Central memory CD4-positive, alpha-beta T cell (primary cell): Measurements from ENCODE around the gene DOCK4.

ENCODE experiments used
- DNase-seq: peaks from one replicate; pipeline ENCODE4 v3.0.0; 2022

The DOCK4 gene

GRCh38 chr7:112047421-112047820 is 158.8 kb downstream of the DOCK4 start:
- DNase-seq = no peak

DNA sequence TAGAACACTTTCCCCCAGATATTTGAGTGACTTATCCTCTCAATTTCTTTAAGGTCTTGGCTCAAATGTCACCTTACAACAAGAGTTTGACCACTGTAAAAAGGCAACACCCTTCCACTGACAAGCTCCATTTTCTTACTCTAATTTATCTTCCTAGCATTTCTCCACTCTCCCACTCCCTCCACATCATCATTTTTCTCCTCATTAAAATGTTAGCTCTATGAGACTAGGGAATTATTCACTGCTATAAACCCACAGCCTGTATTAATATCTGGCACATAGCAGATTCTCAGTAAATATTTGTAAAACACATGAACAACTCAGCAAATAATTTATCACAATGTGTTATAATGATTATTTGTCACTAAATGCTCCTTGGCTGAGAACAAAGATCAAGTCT is 161.0 kb downstream of the DOCK4 start:
- DNase-seq = no peak

DNA sequence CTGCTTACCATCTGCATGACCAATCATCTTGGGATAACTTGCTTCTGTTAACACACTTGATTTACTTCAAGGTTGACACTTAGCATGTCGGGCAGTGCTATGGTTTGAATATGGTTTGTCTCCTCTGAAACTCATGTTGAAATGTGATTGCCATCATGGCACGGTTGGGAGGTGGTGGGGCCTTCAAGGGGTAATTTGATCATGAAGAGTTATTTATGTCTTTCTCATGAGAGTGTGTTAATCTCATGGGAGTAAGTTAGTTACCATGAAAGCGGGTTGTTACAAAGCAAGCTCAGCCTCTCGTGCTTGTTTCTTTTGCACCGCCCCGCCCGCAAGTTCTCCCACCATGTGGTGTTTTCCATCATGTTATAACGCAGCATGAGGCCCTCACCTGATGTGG is 163.6 kb downstream of the DOCK4 start:
- DNase-seq = no peak

DNA sequence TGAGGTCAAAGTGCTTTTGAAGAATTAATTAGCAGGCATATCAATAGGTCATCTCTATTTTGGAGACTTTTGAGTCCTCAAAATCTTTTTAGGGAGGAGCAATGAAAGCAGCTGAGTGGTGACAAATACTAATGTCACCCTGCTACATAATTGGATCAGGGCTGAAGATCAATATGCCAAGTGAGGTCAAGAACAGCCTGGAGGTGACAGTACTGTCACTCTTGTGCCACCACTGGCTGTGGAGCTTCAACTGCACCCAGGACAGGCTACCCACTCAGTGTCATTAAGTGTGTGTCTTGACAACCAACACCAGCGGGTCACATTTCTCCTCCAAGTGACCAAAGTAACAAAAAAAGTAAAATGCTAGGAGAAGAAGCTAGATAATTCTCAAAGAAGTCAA is 167.8 kb downstream of the DOCK4 start:
- no peak for DNase-seq

- DNase-seq = no peak
Observed at GRCh38 chr7:112036071-112036470, 170.1 kb downstream of the DOCK4 start.

- no peak for DNase-seq
Observed at GRCh38 chr7:112031689-112032088, 174.5 kb downstream of the DOCK4 start.

DNA sequence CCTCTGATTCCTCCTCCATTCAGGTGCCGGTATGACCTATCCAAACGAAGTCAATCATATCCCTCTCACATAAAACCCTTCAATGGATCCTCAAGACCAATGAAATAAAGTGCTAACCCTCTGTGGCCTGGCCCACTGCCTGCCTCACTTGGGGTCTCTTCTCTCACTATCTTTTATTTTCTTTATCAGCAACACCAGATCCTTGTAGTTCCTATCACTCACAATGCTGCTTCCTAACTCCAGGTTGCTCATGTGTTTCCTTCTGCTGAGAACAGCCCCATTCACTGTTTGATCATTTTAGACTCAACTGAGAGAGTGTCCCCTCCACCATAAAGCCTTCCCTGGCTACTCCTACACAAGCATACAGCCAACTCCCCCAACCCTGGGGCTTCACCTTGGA is 180.6 kb downstream of the DOCK4 start:
- DNase-seq = no peak

- DNase-seq = no peak
Observed at GRCh38 chr7:112023786-112024185, 182.4 kb downstream of the DOCK4 start.

DNA sequence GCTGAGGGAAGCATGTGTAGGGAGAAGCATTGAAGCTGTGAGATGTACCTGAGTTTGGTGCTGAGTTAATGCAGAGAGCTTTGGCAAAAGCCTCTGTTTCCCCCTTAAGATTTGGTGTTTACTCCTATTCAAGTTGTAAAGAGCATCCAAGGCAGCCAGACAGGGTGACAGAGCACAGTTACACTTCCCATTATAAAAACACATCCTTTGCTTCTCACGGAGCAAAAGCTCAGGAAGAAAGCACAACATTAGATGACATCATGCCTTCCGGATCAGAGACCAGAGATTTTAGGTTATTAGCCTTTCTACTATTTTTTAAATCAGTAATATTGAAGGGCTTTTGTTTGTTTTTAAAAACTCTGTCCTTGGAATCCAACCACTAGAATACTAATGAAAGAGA is 182.9 kb downstream of the DOCK4 start:
- no peak for DNase-seq

DNA sequence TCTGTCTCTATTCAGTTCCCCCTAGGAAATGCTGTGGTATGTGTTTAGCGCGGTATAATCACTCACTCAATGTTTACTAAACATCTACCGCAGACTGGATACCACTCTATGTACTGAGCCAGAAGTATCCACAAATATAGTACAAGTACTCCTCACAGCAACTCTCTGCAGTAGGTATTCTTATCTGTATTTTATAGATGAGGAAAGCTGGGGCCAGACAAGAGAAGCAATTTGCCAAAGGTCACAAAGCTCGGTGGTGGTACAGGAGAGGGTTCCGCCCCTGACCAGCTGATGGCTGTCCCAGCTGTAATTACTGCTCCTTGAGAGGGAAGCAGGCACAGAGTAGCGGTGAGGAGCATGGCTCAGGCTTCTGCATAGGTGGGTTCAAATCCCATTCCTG is 184.1 kb downstream of the DOCK4 start:
- DNase-seq = no peak

GRCh38 chr7:112021379-112022044 is 184.7 kb downstream of the DOCK4 start:
- DNase-seq = no peak

- no peak for DNase-seq
Observed at GRCh38 chr7:112020800-112021199, 185.4 kb downstream of the DOCK4 start.

DNA sequence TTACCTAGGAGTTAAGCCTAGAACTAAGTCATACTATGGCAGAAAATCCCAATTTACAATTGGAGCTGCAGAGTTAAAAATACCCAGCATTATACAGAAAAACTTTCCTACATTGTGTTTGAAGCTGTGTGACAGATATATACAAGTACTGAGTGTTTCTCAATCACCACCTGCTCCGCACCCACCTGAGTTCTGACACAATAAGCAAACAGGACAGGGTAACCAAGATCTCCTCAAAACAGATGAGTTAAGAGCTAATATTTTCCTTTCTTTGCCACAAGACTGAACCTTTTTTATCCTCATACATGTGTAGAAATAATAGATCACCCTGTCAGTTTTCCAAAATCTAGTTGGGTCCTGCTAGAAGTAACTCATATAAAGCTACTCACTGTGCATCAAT is 186.3 kb downstream of the DOCK4 start:
- DNase-seq = no peak

GRCh38 chr7:112018305-112019030 is 187.7 kb downstream of the DOCK4 start:
- DNase-seq = no peak

GRCh38 chr7:112015146-112015545 is 191.1 kb downstream of the DOCK4 start:
- DNase-seq = no peak

GRCh38 chr7:112014347-112014746 is 191.9 kb downstream of the DOCK4 start:
- DNase-seq = no peak

- no peak for DNase-seq
Observed at GRCh38 chr7:112013274-112013673, 192.9 kb downstream of the DOCK4 start.

DNA sequence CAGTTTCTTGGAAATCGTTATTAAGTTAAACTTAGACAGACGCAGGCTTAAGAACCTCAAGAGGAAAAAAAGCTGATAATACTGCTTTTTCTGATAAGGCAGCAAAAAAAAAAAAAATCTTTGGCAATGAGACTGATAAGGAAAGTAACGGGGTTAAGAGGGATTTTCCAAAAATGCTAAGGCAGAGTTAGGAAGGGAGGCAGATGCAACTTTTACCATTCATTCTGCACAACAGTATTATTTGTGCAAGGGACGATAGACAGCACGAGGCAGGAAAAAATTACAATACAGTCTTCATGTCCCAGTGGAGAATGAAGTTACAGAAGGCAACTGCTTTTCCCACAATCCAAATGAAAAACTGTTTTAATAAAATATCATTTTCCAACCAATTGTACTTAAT is 194.0 kb downstream of the DOCK4 start:
- DNase-seq = no peak

DNA sequence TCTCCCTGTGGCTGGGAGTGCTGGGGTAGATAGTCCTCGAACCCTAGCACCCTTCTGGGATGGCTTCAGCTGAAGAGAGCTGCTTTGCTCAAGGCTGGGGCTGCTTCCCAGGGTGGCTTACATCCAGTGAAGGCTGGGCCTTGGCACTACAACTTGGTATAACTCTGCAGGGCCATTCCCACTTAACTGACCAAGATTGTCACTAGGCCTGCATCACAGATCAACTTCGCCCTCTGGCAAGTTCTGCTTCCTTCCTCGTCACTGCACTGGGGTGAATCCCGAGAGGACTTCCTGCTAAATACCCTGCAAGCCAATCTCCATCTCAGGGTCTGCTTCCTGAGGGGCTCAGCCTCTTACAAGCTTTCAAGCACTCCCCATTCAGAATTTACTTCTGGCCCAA is 195.2 kb downstream of the DOCK4 start:
- no peak for DNase-seq

GRCh38 chr7:112010109-112010508 is 196.1 kb downstream of the DOCK4 start:
- DNase-seq = no peak

GRCh38 chr7:112009081-112009480 is 197.1 kb downstream of the DOCK4 start:
- no peak for DNase-seq

- no peak for DNase-seq
Observed at GRCh38 chr7:112007185-112007584, 199.0 kb downstream of the DOCK4 start.

DNA sequence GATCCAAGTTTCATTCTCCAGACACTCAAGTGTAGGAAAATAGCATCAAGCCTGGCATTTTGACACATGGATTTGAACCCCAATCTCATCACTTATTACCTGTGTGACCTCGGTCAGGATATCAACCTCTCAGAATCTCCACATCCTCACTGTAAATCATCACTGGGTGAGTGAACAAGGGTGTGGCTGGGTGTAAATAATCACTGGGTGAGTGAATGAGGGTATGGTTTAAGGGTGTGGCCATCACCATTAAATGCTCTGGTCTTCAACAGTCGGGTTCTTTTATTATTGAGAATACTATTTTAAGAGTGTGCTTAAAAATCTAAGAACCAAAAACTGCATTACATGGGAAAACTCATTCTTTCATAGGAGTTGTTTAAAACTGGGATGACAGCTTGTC is 200.1 kb downstream of the DOCK4 start:
- no peak for DNase-seq

DNA sequence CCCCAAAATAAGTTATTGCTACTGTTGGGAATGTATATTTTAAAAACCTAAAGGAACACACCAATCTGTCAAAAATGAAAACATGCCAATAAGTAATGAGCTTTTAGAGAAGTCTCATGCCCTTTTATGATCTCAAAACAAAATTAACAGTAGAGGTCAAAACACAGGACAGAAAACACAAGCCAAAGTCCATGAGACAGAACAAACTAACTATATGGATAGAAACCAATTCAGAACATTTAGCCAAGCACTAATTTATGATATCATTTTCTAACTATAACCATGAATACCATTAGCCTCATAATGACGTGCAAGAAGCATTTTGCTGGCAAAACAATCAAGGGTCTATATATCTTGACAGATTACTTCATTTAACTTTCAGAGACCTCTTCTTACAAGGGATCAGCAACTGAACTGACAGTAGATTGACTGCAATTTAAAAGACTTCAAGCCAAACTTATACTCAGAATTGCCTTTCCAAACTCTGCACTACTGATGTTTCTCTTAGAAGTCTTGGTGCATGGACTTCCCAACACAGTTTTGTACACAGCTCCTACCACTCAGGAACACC is 200.9 kb downstream of the DOCK4 start:
- DNase-seq = no peak
